ENCODE results near the gene XKR8.
A peak's percentile ranks its signal among the peaks of the same experiment; 100 is the strongest.

The XKR8 gene, protein sequence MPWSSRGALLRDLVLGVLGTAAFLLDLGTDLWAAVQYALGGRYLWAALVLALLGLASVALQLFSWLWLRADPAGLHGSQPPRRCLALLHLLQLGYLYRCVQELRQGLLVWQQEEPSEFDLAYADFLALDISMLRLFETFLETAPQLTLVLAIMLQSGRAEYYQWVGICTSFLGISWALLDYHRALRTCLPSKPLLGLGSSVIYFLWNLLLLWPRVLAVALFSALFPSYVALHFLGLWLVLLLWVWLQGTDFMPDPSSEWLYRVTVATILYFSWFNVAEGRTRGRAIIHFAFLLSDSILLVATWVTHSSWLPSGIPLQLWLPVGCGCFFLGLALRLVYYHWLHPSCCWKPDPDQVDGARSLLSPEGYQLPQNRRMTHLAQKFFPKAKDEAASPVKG

DNA sequence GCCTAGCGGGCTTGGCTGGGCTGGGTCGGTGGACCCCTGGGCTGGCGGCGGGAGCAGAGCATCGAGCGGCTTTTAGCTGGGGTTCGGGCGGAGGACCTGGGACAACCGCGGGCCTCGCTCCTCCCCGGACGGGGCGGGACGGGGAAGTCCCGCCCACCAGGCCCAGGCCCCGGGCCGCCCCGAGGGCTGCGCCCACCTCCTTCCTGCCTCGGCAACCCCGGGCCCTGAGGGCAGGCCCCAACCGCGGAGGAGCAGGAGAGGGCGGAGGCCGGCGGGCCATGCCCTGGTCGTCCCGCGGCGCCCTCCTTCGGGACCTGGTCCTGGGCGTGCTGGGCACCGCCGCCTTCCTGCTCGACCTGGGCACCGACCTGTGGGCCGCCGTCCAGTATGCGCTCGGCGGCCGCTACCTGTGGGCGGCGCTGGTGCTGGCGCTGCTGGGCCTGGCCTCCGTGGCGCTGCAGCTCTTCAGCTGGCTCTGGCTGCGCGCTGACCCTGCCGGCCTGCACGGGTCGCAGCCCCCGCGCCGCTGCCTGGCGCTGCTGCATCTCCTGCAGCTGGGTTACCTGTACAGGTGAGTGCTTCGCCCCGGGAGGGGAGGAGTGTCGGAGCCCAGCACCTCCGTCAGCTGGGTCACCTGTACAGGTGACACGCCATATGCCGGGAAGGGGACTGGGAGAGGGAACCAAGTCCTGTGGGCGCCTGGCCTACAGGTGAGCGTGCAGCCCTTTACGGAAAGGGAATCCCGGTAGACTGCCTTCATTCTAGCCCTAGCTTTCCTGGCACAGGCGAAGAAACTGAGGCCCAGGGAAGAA, at the start of gene XKR8:
TSS of gene XKR8 (plus strand) at position 182 of the 812 bp plus-strand sequence. CDS start at position 279, 97 bp downstream.
- peak within 1 kb of the TSS; percentile 67 to 96 (median 86) for H3K27ac ChIP-seq
- H3K4me3 ChIP-seq, result peak within 1 kb of the TSS; percentile 41 to 81 (median 64)

DNA sequence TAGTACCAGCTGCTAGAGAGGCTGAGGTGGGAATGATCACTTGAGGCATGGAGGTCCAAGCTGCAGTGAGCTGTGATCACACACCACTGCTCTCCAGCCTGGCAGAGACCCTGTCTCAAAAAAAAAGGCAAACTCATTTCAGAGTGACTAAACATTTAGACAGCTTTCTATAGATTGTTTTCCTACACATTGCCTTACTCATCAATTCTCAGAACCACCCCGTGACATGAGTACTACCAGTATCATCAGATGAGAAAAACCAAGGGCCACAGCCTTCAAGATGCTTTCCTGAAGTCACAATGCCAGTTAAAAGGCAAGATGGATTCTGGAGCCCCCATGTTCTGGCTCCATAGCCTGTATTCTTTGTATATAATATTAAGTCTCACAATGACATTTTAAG, 47.3 kb upstream of the XKR8 start:
- H3K27ac ChIP-seq, result peak overlapping the region in 1 of 21 experiments; percentile 3

DNA sequence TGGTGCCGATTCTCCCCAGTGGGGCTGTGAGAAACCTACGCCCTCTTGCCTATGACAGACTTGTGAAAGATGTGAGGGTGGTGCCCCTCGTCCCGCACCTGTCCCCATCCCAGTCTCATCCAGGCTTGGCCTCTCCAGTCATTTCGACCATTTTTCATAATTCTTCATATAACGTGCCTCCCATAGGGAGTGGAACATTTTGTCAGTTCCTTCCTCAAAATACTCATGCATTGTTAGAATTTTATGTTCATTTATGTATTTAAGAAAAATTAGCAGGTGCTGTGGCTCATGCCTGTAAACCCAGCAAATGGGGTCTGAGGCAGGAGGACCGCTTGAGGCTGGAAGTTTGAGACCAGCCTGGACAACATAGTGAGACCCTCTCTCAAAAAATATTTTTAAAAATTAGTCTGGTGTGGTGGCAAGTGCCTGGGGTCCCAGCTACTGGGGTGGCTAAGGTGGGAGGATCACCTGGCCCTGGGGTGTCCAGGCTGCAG, 44.6 kb upstream of the XKR8 start:
- Histone ChIP-seq H3K27ac (peak overlapping the region in 12 of 21 experiments; percentile 18 to 90 (median 53)), H3K4me3 (peak overlapping the region in 4 of 7 experiments; percentile 67 to 89 (median 86))

More for the DNA sequence above, 47.3 kb upstream of the XKR8 start:
- H3K4me3 ChIP-seq, result no peak overlapping the region

DNA sequence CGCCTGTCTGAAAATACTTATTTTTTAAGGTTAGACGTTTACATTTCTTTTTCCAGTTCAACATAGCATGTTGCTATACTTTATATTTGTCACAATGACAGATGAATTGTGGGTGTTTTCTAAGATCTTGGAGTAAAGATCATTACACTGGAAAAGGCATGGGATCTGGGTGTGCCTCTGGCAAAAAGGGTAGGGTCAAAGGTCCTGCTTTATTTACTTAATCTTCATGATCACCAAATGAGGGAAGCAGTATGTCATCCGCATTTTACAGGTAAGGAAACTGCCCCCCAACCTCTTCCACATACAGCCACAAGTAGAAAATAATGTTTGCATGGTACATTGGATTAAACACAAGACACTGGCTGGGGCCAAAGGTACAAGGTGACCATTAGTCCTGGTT, 37.5 kb upstream of the XKR8 start:
- H3K27ac ChIP-seq, result no peak overlapping the region
- no peak overlapping the region for H3K4me3 ChIP-seq

DNA sequence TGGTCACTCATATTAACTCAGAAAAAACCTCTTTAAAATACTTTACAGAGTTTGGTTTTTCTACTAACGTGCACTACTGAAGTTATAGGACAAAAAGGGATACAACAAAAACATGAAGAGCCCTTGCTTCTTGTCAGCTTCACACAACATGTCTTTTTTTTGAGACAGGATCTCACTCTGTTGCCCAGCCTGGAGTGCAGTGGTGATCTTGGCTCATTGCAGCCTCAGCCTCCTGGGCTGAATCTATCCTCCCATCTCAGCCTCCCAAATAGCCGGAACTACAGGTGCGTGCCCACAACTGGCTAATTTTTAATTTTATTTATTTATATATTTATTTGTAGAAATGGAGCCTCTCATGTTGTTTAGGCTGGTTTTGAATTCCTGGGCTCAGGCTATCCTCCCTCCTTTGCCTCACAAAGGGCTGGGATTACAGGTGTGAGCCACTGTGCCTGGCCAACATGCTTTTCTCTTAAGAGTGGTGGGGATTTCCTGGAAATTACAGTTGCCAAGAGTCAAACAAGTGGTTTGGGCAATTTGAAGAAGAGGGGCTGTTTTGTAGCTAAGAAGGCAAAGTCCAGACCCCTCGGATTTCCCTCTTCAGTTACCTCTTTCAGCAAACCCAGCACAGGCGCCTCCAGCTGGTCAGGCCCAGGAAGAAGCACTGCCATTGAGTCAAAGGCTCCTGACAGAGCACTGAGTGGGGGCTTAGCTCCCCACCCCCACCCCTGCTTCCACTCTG, 31.4 kb upstream of the XKR8 start:
- Histone ChIP-seq H3K4me3 (no peak overlapping the region), H3K27ac (no peak overlapping the region)

DNA sequence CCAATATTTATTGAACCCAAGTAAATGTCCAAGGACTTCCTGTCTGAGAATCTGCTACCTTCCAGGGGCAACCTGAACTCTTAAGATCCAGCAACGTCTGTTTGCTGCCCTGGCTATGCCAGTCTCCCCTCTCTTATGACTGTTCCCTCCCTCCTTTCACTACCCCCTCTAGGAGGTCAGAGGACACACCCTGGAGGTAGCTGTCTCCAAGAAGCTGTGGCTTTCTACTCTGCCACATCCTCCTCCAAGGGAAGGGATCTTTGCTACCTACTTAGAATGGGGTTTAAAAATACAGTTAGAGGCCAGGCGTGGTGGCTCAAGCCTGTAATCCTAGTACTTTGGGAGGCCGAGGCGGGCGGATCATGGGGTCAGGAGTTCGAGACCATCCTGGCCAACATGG, 28.6 kb upstream of the XKR8 start:
- H3K4me3 ChIP-seq, result no peak overlapping the region
- H3K27ac ChIP-seq, result no peak overlapping the region

DNA sequence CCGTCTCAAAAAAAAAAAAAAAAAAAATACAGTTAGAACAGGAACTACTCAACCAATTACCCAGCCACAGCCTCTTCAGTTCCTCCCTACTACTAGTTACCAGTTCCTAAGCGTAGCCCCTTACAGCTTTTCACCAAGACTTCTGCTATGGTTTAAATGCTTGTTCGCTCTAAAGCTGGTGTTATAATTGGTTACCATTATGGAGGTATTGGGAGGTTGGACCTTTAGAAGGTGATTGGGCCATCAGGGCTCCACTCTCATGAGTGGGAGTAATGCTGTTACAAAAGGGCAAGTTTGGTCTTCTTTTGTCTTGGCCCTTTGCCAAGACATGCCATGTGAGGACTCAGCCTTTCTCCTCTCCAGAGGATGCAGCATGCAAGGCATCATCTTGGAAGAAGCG, 28.0 kb upstream of the XKR8 start:
- Histone ChIP-seq H3K27ac (no peak overlapping the region), H3K4me3 (no peak overlapping the region)

DNA sequence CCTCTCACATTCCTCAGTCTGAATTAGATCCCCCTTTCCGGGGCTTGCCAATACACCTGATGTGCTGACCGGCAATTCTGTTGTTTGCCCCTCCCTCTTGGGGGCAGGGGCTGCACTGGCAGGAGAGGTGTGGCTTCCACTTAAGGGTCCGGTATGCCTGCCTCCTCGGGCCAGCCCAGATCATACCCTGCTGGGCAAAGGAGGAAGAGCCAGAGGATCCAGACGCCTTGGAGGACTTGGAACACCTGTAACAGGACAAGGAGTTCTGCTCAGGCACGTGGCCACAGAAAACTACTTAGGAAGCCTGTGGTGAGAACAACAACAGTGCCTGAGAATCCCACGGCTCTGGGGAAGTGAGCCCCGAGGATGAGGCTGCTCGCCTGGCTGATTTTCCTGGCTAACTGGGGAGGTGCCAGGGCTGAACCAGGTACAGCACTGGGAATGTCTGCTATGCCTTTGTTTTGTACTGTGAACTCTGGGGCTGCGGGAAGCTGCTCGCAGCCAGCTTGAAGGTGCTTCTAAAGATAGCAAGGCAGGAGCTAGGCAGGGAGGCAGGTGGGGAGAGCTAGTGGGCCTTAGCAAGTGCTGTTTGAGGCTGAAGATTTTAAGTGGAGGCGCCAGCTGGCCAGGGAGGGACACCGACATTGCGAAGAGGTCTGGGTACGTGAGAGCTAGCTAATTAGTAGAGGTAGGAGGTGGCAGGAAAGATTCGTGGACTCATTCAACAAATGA, 24.8 kb upstream of the XKR8 start, which contains the start of gene SMPDL3B:
TSS of gene SMPDL3B (plus strand) at position 183 of the 732 bp plus-strand sequence. CDS start at position 367, 184 bp downstream.
- Histone ChIP-seq H3K27ac (peak within 1 kb of the TSS in 1 of 21 experiments; percentile 16), H3K4me3 (peak within 1 kb of the TSS in 2 of 7 experiments; percentile 6 to 14)

DNA sequence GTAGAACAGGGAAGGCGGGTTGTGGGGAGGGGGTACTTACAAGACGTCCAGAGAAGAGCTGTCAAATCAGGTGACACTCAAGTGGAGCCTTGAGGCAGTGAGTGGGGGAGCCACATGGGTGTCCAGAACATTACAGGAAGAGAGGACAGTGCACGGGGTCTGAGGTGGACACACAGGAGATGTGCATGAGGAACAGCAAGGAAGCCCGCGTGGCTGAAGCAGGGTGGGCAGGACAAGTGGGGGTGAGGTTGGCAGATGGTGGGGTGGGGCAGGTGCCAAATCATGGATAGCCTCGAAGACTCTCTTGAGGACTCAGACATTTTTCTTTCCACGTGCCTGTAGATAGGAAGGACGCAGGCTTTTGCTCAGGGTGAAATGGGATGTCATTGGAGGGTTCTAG, 24.1 kb upstream of the XKR8 start:
- peak overlapping the region in 1 of 7 experiments; percentile 14 for H3K4me3 ChIP-seq
- no peak overlapping the region for H3K27ac ChIP-seq

DNA sequence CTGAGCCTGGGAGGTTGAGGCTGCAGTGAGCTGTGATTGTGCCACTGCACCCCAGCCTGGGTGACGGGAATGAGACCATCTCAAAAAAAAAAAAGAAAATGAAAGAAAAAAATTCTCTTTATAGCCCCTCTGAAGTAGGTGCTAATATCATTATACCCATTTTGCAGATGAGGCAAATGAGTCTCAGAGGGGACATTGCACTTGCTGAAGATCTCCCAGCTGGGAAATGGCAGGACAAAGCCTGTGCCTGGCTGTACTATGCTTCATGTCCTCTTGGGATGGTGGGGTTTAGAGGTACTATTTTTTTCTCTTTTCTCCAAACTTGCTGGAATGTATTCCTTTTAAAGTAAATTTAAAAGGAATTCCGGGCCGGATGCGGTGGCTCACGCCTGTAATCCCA, 23.4 kb upstream of the XKR8 start:
- no peak overlapping the region for H3K27ac ChIP-seq
- no peak overlapping the region for H3K4me3 ChIP-seq

DNA sequence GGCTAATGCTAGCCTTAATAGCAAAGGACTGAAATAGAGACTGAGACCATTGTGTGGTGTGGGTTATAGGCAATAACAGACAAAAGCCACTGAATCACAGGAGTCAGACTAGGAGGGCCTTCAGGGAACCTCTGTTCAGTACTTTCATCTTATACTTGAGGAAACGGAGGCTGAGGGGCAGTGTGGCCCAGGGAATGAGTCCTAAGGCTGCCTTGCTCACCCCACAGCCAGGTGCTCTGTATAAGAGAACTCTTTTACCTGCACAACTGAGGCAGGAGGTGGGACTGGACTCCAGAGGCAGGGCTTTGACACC, 22.3 kb upstream of the XKR8 start:
- Histone ChIP-seq H3K27ac (no peak overlapping the region), H3K4me3 (no peak overlapping the region)

DNA sequence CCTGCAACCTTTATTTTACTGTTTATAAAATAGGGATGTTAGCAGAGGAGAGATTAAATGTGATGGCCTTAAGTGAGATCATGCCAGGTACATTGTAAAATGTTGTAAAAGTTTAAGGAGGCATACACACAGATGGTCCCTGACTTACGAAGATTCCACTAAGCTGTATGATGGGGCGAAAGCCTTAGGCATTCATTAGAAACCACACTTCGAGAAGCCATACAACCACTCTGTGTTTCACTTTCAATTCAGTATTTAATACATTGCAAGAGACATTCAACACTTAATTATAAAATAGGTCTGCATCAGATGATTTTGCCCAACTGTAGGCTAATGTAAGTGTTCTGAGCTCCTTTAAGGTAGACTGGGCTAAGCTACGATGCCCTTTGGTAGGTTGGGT, 21.3 kb upstream of the XKR8 start:
- no peak overlapping the region for H3K27ac ChIP-seq

DNA sequence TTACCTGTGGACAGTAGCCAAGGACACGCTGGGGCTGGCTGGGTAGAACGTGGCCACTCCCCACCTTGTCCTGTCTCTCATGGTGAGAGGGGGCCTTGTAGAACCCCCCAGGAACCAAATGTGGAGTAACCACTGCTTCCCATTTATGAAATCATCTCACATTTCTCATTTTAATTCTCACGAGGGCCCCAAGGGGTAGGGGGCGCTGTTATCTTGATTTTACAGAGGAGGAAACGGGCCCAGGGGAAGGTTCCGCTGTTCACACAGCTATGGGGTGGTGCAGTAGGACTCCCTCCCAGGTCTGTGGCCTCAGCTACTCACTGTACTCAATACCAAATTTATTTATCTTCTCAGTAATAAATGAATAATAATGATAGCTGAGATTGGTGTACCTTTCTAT, 19.5 kb upstream of the XKR8 start:
- Histone ChIP-seq H3K4me3 (no peak overlapping the region), H3K27ac (peak overlapping the region in 1 of 21 experiments; percentile 21)

More for the DNA sequence above, 21.3 kb upstream of the XKR8 start:
- H3K4me3 ChIP-seq, result no peak overlapping the region

DNA sequence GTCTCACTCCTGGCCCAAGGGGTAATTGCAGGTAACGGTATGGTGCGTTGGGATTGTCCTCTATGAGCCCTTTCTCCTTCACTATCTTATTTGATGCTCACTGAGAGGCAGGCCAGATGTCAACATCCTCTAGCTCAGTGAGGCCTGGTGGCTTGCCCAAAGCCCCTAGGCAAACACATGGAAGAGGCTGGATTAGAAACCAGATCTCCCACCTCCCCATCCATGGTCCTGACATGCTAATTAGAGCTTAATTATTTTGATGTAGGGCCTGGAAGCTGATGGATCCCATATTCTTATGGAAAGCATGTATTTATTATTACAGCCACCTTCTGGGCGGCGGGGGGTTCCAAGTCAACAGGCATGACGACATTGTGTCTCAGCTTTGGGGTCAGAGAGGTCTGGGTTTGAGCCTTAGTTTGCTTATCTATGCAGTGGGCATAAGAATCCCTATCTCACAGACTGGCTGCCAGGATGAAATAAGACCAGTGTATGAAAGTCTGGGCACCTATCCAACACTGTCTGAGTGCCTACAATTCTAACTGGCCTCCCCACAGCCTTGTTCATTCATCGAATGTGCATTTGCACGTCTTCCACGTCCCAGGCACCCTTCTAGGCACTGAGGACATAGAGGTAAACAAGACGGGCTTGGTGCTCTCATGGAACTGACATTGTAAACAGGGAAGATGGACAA, 18.8 kb upstream of the XKR8 start:
- Histone ChIP-seq H3K4me3 (no peak overlapping the region), H3K27ac (peak overlapping the region in 1 of 21 experiments; percentile 21)

DNA sequence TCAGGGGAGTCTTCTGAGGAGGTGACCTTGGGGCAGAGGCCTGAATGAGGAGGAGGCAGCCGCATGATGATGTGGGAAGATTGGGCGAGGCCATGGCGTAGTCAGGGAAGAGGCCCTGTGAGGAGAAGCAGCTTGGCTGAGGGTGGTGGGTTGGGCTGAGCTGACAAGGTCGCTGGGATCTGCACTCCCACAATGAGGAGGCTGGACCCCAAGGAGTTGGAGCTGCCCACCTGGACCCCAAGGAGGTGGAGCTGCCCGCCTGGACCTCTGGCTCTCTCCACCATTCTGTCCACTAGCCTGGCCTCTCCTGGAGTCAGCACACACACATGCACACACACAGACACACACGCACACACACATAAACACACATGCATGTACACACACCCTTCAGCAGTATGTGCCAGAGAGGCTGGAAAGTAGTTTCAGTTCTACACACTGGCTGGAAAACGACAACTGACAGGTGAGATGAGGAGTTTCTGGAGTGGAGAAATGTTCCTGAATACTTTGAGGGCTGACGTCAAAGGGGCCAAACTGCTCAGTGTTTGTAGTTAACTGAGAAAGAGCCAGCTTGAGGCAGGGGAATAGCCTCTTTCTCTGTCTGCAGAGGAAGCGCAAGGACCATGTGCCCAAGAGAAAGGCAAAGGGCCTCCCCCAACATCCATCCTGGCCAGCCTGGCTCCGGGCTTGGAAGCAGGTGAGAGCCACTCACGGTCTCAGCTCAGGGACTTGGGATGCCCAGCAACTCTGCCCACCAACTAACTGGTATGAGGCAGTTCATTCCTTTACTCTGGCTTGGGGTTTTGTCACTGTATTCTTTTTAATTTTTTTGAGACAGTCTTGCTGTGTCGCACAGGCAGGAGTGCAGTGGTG, 17.9 kb upstream of the XKR8 start:
- Histone ChIP-seq H3K27ac (peak overlapping the region in 1 of 21 experiments; percentile 81), H3K4me3 (no peak overlapping the region)

DNA sequence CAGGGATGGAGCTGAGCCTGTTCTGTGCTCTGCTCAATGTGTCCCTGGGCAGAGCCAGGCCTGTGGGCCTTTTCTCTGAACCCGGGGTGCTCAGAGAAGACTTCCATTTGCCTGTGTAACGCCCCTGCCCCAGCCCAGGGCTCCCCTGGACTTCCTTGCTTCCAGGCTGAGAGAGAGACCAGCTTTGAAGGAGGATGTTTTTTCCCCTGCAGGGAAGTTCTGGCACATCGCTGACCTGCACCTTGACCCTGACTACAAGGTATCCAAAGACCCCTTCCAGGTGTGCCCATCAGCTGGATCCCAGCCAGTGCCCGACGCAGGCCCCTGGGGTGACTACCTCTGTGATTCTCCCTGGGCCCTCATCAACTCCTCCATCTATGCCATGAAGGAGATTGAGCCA, 14.8 kb upstream of the XKR8 start:
- Histone ChIP-seq H3K27ac (no peak overlapping the region), H3K4me3 (no peak overlapping the region)

DNA sequence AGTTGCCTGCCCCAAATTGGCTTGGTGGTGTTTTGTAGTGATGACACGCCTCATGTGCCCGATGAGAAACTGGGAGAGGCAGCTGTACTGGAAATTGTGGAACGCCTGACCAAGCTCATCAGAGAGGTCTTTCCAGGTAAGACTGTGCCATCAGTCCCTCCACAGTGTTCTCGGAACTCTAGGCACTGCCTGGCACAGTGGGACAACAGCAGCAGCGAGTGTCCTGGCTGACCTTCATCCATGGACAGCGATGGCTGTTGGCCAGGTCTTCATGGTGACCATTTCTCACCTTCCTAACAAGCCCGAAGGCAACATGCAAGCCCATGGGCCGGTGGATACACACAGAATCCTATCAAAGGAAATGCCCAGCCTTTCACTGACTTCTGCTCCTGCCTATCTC, 10.7 kb upstream of the XKR8 start:
- Histone ChIP-seq H3K27ac (no peak overlapping the region), H3K4me3 (no peak overlapping the region)

DNA sequence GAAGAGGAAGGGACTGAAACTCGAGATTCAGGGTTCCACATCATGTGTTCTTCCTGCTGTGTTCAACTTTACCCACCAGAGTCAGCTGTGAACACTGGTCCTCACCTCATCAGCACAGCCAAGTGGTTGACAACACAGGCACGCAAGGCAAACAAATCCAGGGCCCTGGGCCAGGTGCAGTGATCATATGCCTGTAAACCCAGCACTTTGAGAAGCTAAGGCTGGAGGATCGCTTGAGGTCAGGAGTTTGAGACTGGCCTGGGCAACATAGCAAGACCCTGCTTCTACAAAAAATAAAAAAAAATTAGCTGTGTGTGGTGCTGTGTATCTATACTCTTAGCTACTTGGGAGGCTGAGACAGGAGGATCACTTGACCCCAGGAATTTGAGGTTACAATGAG, 8.4 kb upstream of the XKR8 start:
- H3K27ac ChIP-seq, result no peak overlapping the region
- H3K4me3 ChIP-seq, result no peak overlapping the region

All from skin epidermis (tissue), 12 donors.